VCaP (cell line): Measurements from ENCODE around the gene HEG1.

Source experiments
- H3K27ac ChIP-seq: fragments of 450-650 bp; 2 replicates; pipeline ENCODE4 v1.5.1; 2017
- CTCF ChIP-seq: fragments of 450-650 bp; conservative IDR thresholded peaks from 2 replicates; pipeline ENCODE4 v1.5.1; 2017; ENCODE audit warnings: mild to moderate bottlenecking, moderate library complexity

The HEG1 gene, protein sequence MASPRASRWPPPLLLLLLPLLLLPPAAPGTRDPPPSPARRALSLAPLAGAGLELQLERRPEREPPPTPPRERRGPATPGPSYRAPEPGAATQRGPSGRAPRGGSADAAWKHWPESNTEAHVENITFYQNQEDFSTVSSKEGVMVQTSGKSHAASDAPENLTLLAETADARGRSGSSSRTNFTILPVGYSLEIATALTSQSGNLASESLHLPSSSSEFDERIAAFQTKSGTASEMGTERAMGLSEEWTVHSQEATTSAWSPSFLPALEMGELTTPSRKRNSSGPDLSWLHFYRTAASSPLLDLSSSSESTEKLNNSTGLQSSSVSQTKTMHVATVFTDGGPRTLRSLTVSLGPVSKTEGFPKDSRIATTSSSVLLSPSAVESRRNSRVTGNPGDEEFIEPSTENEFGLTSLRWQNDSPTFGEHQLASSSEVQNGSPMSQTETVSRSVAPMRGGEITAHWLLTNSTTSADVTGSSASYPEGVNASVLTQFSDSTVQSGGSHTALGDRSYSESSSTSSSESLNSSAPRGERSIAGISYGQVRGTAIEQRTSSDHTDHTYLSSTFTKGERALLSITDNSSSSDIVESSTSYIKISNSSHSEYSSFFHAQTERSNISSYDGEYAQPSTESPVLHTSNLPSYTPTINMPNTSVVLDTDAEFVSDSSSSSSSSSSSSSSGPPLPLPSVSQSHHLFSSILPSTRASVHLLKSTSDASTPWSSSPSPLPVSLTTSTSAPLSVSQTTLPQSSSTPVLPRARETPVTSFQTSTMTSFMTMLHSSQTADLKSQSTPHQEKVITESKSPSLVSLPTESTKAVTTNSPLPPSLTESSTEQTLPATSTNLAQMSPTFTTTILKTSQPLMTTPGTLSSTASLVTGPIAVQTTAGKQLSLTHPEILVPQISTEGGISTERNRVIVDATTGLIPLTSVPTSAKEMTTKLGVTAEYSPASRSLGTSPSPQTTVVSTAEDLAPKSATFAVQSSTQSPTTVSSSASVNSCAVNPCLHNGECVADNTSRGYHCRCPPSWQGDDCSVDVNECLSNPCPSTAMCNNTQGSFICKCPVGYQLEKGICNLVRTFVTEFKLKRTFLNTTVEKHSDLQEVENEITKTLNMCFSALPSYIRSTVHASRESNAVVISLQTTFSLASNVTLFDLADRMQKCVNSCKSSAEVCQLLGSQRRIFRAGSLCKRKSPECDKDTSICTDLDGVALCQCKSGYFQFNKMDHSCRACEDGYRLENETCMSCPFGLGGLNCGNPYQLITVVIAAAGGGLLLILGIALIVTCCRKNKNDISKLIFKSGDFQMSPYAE (N-terminal part only)

DNA sequence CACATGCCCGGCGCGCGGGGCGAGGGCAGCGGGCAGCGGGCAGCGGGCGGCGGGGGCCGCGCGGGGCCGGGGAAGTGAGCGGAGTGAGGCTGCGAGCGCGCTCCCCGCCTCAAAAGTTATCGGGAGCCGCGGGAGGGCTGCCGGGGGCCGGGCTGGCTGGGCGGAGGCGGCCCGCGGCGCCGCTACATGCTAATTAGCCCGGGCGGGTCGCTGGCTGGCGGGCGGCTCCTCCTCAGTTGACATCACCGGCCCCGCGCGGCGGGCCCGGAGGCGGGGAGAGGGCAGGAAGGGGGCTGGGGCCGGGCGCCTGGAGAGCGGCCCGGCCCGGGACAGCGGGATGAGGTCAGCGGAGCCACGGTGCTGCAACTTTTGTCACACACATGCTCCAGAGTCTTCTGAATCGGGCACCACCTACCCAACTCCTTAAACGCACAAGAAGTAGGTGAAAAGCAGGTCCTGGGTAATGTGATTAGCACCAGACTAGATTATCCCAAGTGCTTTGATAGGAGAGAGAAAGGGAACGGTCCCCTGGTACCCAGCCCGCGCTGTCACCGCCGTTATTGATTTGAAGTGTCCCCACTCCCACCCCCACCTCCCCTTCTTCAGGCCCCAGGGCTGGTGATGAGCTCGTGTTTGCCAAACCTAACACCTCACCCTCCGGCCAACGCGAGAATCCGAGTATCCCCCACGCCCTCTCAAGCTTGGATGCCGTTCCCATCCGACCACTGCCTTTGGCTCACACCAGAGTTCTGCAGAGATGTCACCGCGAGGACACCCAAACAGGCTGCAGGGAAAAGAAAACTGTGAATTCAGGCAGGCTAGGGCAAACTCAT lies at the start of gene HEG1:
TSS of gene HEG1 (minus strand) at position 85 of the 833 bp plus-strand sequence. CDS start 107 bp downstream, outside the sequence.
- peak within 1 kb of the TSS; percentile 79 for H3K27ac ChIP-seq
- no peak for TF ChIP-seq CTCF

GRCh38 chr3:125105116-125105515 lies 49.3 kb upstream of the HEG1 start:
- TF ChIP-seq CTCF, result no peak
- H3K27ac ChIP-seq, result no peak overlapping the region

GRCh38 chr3:125104639-125105038 lies 48.8 kb upstream of the HEG1 start:
- TF ChIP-seq CTCF, result no peak
- H3K27ac ChIP-seq, result no peak overlapping the region

GRCh38 chr3:125103406-125103805 lies 47.6 kb upstream of the HEG1 start:
- TF ChIP-seq CTCF, result no peak
- H3K27ac ChIP-seq, result no peak overlapping the region

- no peak for TF ChIP-seq CTCF
- no peak overlapping the region for H3K27ac ChIP-seq
Measured at GRCh38 chr3:125102470-125102869, 46.7 kb upstream of the HEG1 start.

GRCh38 chr3:125098611-125099291 lies 43.0 kb upstream of the HEG1 start:
- TF ChIP-seq CTCF, result no peak

More at GRCh38 chr3:125098611-125099291, 43.0 kb upstream of the HEG1 start:
- no peak overlapping the region for H3K27ac ChIP-seq
